ENCODE results near the gene NRIP1.

The NRIP1 gene

DNA sequence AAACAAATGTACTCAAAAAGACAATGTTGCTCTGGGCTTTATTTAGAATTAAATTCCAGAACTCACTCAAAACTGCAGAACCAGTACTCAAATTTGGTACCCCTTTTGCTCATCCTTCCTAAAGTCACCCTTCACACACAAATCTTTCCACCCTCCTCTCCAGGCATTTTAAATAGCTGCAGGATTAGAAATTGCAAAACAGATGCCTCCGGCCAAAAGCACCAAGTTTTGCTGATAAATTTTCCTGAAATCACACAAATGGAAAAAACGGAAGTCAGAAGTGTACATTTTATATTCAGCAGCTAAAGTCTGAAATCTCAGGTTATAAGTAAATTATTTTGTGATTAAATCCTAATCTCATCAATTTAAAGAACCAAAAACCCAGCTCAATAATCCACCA lies 147.0 kb downstream of the NRIP1 start:
- TF ChIP-seq, protein P1, sequence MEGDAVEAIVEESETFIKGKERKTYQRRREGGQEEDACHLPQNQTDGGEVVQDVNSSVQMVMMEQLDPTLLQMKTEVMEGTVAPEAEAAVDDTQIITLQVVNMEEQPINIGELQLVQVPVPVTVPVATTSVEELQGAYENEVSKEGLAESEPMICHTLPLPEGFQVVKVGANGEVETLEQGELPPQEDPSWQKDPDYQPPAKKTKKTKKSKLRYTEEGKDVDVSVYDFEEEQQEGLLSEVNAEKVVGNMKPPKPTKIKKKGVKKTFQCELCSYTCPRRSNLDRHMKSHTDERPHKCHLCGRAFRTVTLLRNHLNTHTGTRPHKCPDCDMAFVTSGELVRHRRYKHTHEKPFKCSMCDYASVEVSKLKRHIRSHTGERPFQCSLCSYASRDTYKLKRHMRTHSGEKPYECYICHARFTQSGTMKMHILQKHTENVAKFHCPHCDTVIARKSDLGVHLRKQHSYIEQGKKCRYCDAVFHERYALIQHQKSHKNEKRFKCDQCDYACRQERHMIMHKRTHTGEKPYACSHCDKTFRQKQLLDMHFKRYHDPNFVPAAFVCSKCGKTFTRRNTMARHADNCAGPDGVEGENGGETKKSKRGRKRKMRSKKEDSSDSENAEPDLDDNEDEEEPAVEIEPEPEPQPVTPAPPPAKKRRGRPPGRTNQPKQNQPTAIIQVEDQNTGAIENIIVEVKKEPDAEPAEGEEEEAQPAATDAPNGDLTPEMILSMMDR (IDR thresholded peaks at IDR 0.05; ENCODE audit: control extremely low read depth, extremely low read depth, low read depth, missing control alignments): no peak
- ChIA-PET CTCF (interaction anchor here (1.4 to 2.8 kb wide), 2 partner anchors 9 to 32 kb away, joined by 4 to 7 read pairs; no protein-coding TSS in a partner anchor), POLR2A (no interaction called here)
- DNase-seq (ENCODE audit: extremely low spot score): no peak

DNA sequence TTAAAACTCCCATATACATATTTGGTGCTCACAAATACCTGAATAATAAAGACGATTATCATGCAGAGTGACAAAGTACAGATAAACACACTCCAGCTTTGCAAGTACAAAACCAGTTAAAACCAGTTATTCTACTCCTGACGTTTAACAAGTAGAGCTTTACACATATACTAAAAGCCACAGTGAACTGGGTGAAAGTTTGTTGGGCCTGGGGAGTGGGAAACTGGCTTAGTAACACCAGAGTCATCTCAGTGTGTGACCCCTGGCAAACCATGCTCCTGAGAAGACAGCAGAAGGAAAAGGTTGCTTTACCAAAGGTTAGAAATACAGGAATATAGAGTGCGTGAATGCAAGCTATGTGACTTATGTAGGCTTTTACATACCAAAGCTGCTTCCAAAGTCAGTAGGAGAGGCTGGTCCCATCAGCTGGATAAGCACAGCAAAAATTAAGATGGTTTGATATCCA lies 148.1 kb downstream of the NRIP1 start:
- ChIA-PET POLR2A (no interaction called here), CTCF (interaction anchor here (2.8 kb wide), 1 partner anchor 10 kb away, joined by 7 read pairs; no protein-coding TSS in a partner anchor)
- TF ChIP-seq, protein P1 (IDR thresholded peaks at IDR 0.05; ENCODE audit: control extremely low read depth, extremely low read depth, low read depth, missing control alignments): no peak
- DNase-seq (ENCODE audit: extremely low spot score): no peak

DNA sequence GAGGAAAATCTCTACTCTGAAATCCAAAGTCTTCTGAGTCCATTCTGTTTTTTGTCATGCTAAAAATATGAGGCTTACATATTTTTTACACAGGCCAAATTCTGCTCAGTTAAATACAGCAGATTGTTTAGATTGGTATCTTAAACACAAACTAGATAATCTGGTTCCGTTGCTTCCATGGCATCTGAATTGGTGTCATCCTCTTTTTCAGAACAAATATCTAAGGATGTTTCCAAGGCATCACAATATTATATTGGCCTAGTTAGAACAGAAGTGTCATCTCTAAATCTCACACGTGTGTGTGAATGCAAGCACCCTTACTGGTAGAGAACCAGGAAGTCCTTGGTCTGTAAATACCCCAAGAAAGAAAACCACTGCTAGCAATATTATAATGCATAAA lies 151.2 kb downstream of the NRIP1 start:
- TF ChIP-seq, protein P1 (IDR thresholded peaks at IDR 0.05; ENCODE audit: control extremely low read depth, extremely low read depth, low read depth, missing control alignments): no peak
- POLR2A ChIA-PET: no interaction called here
- no peak for DNase-seq (ENCODE audit: extremely low spot score)
- CTCF ChIA-PET: no interaction called here

DNA sequence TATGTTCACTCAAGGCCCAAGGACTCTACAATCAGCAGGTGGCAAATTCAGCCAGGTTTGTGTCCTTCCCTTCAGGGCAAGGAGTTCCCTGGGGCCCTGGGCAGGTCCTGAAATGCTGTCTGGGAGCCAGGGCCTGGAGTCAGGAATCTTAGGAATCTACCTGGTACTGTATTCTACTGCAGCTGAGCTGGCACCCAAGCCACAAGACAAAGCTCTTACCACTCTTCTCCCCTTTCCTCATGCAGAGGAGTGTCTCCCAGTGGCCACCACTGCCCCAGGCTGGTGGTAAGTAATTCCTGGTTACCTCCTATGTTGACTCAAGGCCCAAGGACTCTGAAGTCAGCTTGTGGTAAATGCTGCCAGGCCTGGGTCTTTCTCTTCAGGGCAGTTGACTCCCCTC lies 153.4 kb downstream of the NRIP1 start:
- TF ChIP-seq, protein P1 (IDR thresholded peaks at IDR 0.05; ENCODE audit: control extremely low read depth, extremely low read depth, low read depth, missing control alignments): no peak
- no peak for DNase-seq (ENCODE audit: extremely low spot score)
- CTCF ChIA-PET: interaction anchor here (1.5 to 2.4 kb wide), 3 partner anchors 8 to 22 kb away, joined by 3 to 6 read pairs (median 3); no protein-coding TSS in a partner anchor
- POLR2A ChIA-PET: no interaction called here
